Skin epidermis (tissue), 12 donors: ENCODE results near the gene ZBP1.
"Not testable (repeated sequence)": the region's sequence is repeated elsewhere in the genome, so short reads cannot be mapped to it uniquely, and the experiment has no call there.

Source experiments
- H3K27ac ChIP-seq, 21 experiments: fragments of 200-600 bp; sonication (generic) in 11 of 21; one replicate each; pipeline ENCODE4 v1.5.0; 2020; ENCODE audit warnings: mild to moderate bottlenecking in 3 of 21, inconsistent platforms in 2 of 21, moderate library complexity in 2 of 21
- H3K4me3 ChIP-seq, 7 experiments: fragments of 200-600 bp; sonication (generic) in 2 of 7; one replicate each; pipeline ENCODE4 v1.5.0; 2020; ENCODE audit warnings: inconsistent platforms in 2 of 7, mild to moderate bottlenecking in 2 of 7, moderate library complexity in 1 of 7

The ZBP1 gene

GRCh38 chr20:57648878-57649616, 28.8 kb upstream of the ZBP1 start:
- Histone ChIP-seq H3K27ac (no peak overlapping the region), H3K4me3 (no peak overlapping the region)

DNA sequence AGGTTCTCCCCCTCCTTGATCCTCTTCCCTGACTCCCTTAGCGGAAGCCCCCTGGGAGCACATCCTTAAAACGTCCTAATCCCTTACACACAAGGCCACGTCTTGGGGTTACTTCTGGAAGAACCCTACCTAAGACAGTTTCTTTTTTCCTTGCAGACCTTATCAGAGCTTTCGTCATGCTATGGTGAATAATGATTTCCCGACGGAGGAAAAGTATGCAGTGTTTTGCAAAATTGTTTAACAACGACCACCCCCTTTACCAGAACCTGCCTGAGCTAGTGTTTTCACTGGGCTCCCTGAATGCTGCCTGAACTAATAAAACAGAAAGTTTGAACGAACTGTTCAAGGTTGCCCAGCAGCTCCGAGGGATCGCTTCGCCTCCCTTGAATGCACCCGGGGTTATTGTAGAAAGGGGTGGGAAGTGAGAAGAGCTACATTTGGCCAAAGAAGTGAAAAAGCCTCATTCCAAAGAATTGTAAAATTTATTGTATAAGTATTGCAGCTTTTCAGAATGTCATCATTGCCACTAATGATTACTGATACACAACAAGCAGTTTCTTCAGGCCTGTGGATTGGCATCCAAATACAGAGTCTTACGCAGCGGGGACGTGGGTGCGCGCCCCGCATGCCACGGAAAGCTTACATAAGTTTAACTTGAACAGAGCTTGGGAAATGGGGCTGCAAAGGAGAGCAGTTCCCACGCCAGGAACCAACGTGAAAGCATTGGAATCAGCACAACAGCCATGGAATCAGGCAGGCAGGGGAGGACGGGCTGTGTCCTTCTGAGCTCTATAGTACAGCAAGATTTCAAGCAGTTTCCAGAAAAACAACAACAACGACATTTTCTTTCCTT, 27.9 kb upstream of the ZBP1 start:
- no peak overlapping the region for H3K4me3 ChIP-seq
- no peak overlapping the region for H3K27ac ChIP-seq

DNA sequence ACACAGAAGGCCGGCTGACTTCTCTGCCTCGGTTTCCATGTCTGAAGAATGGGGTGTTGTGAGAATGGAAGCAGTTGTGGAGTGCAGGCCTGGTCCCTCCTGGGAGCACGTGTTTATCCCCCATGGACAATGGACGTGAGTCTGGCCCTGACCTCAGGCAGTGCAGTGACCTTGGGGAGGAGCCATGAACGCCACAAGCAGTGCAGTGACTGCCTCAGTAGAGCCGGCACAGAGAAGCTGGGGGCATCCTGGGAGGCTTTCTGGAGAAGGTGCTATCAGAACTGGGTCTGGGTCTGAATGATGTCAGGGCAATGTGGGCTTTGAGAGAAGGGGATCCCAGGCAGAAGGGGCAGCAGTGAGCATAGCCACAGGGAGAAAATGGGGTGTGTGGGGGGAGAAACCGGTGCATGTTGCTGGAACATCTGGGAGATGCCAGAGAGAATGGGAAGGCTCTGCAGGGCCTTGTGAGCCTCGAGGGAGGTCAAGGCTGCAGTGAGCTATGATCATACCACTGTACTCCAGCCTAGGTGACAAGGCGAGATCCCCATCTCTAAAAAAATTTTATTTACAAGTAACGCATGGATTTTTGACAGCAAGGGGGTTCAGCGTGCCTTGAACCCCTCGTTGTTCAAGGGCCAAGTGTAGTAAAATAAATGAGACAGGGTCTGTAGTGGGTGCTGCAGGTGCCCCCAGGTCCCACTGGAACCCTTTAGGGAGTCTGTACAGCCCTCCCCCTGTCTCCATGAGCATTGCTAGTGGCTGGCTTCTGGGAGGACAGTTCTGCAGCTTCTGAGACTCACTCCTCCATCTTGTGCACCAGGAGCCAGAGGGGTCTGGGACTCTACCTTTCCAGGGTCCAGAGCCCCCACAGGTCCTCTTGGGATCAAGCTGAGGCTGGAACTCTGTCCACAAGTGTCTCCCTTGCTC, 27.0 kb upstream of the ZBP1 start:
- no peak overlapping the region for H3K27ac ChIP-seq

DNA sequence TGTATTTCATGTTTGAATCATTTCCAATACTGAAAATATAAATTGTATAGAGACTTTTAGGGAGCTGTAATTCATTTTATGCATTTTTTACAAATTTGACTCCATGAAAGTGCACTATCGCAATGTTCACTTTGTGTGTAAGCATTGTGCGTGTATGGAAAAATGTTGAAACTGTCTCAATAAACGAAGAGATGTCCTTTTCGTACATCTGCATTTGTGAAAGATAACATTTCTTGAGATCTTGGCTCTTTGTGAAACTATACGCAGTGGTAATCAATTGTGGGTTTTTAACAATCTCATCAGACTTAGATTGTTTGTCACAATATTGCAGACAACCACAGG, 18.6 kb upstream of the ZBP1 start:
- Histone ChIP-seq H3K27ac (no peak overlapping the region), H3K4me3 (no peak overlapping the region)

More for the DNA sequence above, 27.0 kb upstream of the ZBP1 start:
- H3K4me3 ChIP-seq, result no peak overlapping the region

DNA sequence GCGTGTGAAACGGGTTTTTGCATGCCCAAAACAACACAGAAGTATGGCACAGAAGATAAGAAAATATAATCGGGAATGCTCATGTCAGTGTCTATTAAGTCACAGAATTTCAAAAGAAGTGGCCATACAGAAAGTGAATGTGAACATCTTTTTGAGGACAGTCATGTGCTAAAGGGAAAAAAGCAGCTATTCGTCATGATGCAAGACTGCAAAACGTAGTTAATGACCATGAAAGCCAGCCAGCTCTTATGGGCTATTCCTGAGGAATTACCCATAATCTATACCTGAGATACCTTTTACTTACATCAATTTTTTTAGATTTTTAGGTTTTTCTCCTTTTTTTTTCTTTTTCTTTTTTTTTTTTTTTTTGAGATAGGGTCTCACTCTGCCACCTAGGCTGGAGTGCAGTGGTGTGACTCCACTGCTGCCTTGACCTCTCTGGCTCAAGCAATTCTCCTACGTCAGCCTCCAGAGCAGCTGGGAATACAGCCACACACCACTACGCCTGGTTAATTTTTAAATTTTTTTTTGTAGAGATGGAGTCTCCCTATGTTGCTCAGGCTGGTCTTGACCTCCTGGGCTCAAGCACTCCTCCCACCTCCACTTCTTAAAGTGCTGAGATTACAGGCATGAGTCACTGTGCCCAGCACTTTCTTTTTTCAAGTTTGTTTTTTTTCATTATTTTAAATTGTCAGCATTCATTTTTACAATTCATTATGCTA, 18.1 kb upstream of the ZBP1 start:
- no peak overlapping the region for H3K27ac ChIP-seq

GRCh38 chr20:57633945-57634491, 13.8 kb upstream of the ZBP1 start:
- H3K4me3 ChIP-seq, result no peak overlapping the region
- no peak overlapping the region for H3K27ac ChIP-seq

More for the DNA sequence above, 18.1 kb upstream of the ZBP1 start:
- H3K4me3 ChIP-seq, result no peak overlapping the region

DNA sequence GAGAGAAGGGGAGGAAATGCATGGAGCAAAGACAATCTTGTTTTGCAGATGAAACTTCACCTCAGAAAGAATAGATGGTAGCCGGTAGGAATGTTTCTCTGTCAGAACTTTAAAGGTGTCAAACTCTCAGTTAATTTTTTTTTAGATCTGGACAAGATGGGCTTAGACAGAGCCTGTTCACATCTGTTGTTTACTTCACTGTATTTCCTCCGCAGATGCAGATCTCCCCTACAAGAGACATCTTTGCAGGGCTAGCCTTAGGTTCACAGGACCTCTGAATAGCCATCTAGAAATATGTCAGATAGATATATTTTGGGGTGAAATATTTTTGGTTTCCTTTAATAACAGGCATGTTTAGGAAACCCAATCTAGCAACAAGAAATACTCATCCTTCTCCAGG, 12.1 kb upstream of the ZBP1 start:
- no peak overlapping the region for H3K27ac ChIP-seq

GRCh38 chr20:57630061-57630460, 9.8 kb upstream of the ZBP1 start:
- H3K4me3 ChIP-seq, result peak overlapping the region in 3 of 7 experiments; percentile 5 to 24 (median 16)
- peak overlapping the region in 5 of 21 experiments; percentile 42 to 93 (median 92) for H3K27ac ChIP-seq

More for the DNA sequence above, 12.1 kb upstream of the ZBP1 start:
- no peak overlapping the region for H3K4me3 ChIP-seq

GRCh38 chr20:57629491-57629901, 9.3 kb upstream of the ZBP1 start:
- peak overlapping the region in 3 of 7 experiments; percentile 5 to 24 (median 16) for H3K4me3 ChIP-seq

DNA sequence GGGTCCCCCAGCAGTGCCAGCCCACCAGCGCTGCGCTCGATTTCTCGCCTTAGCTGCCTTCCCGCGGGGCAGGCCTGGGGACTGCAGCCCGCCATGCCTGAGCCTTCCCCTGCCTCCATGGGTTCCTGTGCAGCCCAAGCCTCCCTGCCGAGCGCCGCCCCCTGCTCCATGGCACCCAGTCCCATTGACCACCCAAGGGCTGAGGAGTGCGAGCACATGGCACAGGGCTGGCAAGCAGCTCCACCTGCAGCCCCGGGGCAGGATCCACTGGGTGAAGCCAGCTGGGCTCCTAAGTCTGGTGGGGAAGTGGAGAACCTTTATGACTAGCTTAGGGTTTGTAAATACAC, 8.7 kb upstream of the ZBP1 start:
- not testable (repeated sequence) for H3K4me3 ChIP-seq
- peak overlapping the region in 18 of 21 experiments; percentile 35 to 96 (median 78) for H3K27ac ChIP-seq

More at GRCh38 chr20:57629491-57629901, 9.3 kb upstream of the ZBP1 start:
- peak overlapping the region in 11 of 21 experiments; percentile 35 to 96 (median 87) for H3K27ac ChIP-seq

GRCh38 chr20:57628047-57628961, 8.1 kb upstream of the ZBP1 start:
- no peak overlapping the region for H3K4me3 ChIP-seq

GRCh38 chr20:57627339-57627738, 7.1 kb upstream of the ZBP1 start:
- Histone ChIP-seq H3K27ac (peak overlapping the region in 20 of 21 experiments; percentile 10 to 96 (median 73)), H3K4me3 (no peak overlapping the region)

More at GRCh38 chr20:57628047-57628961, 8.1 kb upstream of the ZBP1 start:
- H3K27ac ChIP-seq, result peak overlapping the region in 20 of 21 experiments; percentile 10 to 96 (median 76)

DNA sequence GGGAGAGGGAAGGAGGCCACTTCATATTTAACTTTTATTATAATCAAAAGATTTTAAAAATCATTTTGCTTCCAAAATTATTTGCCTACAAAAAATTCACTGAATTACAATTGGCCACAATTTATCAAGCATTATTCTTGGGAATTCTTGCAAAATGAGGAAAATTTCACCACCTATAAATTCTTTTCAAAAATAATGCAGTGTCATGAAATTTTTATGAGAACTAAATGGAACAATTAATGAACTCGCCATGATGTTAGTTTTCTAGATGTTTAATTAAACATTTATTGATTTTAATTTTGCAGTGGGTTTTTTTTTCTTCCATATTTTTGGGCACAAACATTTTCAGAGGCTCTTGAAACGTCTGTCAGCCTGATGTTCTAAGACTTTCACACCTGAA, 5.8 kb upstream of the ZBP1 start:
- no peak overlapping the region for H3K4me3 ChIP-seq
- no peak overlapping the region for H3K27ac ChIP-seq

DNA sequence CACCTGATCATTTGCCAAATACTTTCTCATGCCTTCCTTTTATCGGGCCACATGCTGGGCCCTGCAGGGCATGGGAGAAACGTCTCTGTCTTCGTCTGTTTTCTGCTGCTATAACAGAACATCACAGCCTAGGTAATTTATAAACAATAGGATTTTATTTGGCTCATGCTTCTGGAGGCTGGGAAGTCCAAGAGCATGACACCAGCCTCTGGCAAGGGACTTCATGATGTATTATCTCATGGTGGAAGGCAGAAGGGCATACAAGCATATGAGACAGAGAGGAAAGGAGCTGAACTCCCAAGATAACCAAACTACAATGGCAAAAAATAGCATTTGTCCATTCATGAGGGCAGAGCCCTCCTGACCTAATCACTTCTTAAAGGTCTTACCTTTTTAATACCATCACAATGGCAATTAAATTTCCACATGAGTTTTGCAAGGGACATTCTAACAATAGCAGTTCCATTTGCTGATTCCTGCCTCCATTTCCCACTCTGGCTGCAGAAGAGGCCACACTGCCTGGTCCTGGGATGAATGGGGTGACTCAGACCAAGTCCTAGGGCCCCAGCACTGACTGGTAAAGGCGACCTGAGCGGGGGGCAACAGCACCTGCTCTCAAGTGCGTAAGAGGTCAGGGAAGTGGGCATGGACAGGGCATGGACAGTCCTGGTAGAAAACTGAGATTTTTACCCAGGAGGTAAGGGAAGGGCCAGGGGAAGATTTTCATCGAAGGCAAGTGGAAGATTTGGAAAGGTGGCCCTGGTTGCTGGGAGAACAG, 5.1 kb upstream of the ZBP1 start:
- no peak overlapping the region for H3K27ac ChIP-seq
- no peak overlapping the region for H3K4me3 ChIP-seq

GRCh38 chr20:57624124-57624523, 3.9 kb upstream of the ZBP1 start:
- Histone ChIP-seq H3K4me3 (no peak overlapping the region), H3K27ac (no peak overlapping the region)

GRCh38 chr20:57622579-57623381, 2.6 kb upstream of the ZBP1 start:
- Histone ChIP-seq H3K4me3 (no peak overlapping the region), H3K27ac (peak overlapping the region in 4 of 21 experiments; percentile 17 to 42 (median 33))
